SIG-M5 (cell line): ENCODE measurements around the gene USP27X.

Source experiments
- DNase-seq: peaks from one replicate; lab custom pipeline; 2025; lab: John Stamatoyannopoulos, UW

Gene USP27X

DNA sequence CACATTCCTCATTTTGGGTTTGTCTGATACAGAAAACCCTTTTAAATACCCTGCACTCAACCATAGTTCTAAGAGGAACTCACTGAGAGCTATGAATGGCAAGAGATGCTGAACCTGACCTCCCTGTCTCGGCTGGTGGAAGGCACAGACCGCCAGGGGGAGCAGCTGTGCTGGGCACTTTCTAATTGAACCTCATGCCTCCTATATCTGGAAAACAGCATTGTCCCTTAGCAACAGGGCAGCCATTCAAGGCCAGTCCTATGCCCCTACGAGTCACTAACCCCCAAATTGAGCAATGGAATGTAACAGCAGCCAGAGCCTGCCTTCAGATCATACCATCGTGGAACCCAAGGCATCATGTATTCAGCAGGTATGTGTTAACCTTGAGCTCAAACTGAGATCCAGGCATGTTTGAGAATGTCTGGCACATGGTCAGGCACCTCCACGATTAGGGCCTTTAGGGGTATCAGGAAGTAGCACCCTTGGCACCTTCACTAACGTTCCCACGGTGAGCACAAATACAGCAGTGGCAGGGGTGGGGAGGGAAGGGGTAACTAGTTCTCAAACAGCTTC, 5.1 kb downstream of the USP27X start:
- no peak for DNase-seq

DNA sequence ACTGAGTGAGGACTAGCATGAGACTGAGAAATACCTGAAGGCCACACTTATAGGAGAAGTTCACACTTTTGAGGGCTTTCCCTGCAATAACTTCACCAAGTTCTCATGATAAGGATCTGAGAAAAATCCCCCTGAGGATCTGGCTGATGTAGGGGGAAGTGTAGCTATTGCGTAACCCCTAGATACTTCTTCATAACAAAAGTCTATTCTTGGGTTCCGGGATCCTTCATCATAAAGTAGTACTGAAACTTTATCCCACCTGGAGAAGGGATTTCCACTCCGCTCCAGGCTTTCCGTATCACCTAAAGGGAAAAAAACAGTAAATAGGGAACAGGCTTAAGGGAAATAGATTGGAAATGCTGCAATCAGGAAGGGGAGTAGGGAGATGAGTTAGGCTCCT, 13.3 kb downstream of the USP27X start:
- no peak for DNase-seq

DNA sequence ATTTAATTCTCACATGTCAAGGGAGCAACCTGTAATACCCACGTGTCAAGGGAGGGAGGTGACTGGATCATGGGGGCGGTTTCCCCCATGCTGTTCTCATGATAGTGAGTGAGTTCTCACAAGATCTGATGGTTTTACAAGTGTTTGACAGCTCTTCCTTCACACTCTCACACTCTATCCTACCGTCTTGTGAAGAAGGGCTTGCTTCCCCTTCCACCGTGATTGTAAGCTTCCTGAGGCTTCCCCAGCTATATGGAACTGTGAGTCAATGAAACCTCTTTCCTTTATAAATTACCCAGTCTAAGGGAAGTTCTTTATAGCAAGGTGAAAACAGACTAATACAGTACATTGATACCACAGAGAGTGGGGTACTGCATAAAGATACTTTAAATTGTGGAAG, 17.7 kb downstream of the USP27X start:
- no peak for DNase-seq

DNA sequence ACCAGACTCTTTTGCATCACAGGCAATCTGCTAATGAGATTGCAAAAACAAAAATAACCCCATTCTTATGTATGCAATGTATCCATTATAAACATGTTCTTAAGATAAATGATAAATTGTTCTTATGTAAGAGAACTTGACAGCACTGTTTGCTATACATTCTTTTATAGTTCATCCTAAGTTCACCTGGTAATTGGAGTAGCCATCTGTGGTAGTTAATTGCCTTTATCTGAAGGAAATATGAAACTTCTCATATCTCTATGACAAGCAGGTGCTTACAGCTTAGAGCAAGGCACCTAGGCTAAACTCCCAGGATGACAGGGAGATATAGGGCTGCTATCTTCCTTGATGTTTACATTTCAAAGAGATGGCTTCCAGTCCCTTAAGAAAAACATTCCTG, 21.8 kb downstream of the USP27X start:
- DNase-seq: no peak

DNA sequence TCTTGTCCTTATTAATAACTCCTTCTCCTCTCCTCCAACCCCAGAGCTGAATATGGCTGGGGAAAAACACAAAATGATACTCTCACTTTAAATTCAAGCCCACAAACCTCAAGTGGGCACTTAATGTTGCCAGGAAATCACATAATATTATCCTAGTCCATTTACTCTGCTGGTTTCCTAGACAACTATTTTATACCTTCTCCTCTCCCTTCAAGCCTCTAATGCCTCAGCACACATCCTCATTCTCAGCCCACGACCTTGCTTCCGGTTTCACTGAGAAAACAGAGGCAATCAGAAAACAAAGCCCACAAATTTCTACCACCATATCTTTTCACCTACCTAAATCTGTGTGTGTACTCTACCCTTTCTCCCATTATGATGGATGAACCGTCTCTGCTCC, 31.1 kb downstream of the USP27X start:
- DNase-seq: no peak

DNA sequence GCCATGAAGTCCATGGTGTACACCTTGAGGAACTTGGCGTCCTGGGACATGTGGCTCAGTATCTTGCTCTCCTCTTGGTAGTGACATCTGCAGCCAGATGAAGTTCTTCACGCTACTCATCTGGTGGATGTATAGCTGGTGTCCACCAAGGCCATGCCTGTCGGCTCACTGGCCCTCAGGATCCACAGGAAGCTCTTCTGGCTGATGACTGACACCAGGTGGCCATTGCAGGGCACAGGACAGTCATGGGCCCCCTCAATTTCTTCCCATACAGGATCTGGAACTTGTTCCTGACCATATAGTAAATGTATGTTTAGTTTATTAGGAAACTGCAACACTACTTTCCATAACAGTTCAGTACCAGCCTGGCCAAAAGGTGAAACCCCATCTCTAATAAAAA, 32.8 kb downstream of the USP27X start:
- no peak for DNase-seq

DNA sequence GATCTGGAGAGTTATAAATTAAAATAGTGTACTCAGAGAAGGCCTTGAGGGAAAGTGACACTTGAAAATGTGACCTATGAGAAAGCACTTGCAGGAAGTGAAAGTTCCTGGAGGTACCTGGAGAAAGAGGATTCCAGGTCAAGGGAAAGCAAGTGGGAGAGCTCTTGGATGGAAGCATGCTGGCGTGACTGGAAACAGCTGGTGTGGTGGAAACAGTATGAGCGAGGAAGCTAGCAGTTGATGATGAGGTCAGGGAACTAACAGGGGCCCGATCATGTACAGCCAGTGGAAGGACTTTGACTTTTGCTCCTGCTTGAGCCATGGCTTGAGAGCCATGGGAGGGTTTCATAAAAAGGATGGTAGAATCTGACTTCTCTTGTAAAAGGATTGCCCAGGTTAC, 33.6 kb downstream of the USP27X start:
- DNase-seq: no peak

DNA sequence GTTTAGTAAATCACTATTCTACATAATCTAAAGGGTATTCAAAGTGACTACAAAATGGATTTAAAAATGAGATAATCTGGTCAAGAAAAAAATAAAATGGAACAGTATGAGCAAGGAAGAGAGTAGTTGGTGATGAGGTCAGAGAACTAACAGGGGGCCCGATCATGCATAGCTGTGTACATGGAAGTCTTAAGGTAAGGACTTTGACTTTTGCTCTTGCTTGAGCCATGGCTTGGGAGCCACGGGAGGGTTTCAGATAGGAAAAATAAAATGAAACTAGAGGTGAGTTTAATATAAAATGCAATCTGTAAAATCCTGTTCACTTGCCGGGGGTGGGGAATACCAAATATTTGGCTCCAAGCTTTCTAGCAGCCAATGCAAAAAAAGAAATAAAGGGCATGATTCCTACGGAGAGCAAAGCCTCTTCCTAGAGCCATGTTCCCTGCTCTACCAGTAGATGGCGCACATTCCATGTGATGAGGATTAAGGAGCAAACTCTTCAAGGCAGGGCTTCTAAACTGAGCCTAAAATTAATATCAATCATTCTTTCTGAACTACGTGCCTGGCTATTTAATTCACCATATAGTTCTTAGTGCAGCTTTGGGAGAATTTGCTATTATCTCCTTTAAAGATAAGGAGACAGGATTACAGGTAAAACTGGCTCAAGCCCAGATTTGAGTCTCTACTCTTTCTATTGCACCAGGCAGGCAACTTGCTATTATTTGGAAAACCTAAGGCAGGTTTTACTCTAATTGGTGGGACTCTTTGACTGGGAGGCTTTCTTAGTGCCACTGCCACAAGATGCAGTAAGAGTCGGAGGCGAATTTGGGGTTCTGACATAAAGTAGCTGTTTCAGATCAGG, 36.3 kb downstream of the USP27X start:
- DNase-seq: no peak

DNA sequence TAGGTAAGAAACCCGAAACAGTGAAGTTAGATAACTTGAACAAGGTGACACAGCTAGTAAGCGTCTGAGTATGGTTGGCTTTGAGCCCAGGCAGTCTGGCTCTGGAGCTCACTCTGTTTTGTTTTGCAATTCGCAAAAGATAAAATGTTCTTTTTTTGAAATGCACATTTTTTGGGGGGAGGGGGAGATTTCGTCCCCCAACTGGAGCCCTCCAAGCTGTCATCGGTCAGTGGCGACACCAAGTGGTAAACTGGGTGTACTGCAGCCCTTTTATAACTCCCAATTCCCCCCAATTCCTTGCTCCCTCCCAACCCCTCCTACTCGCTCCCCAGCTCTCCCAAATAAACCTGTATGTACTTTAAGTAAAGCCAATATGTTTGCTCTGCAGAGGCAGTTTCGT, 40.3 kb downstream of the USP27X start:
- no peak for DNase-seq

DNA sequence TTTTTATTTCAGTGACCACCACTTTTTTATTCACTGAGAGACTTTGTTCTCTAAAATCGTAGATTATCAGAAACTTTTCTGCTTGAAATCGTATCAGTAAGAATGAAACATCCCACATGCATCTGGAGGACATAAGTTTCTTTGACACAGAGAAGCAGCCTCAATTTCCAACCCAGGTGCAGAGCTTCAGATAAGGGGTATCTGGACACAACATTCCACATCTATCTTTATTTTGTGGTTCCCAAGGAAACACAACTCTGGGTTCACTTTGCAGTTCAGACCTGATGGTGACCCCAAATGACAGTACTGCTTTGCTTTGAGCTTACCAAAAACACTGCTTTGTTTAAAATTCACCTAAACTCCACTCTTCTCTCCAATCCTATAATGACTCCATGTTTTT, 41.8 kb downstream of the USP27X start:
- no peak for DNase-seq

DNA sequence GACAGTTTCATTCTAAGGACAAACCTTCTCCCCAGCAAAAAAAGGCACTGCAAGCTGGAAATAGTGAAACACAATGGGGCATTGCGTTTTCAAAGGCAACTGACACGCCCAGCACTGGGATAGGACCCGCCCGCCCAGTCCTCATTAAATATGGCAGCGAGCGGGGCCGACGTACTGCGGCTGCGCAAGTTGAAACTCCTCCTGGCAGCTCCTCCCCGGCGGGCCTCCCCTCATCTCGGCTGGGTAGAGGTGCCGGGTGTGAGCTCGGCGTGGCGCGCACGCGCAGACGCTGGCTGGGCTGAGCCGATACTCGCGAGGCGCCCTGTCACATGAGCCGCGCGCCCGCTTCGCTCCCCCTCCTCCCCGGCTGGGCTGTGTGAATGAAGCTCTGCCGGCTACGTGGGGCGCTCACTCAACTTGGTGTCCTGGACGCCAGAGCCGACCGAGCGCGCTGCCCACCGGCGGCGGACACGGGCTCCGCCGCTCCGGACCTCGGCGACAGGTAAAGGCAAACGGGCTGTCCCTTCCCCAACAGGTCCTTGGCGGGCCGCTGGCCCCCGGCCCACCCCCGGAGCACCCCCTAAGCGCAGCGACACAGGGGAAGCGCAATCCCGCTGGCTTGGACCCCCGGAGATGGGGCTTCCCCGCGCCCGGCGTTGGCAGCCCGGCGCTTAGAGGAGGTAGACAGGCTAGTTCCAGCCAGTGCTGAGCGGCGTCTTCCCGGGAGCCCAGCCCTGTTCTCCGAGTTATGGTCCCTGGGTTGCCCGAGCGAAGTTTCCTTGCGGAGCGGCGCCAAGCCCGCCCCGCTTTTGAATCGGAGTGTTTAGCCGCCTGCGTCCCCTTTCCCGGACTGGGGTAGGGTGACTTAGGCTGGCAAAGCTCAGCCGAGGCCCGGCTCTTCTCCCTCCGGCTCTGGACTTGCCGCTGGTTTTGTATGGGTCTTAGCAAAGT, 43.3 kb downstream of the USP27X start, which contains the start of gene CLCN5:
TSS of gene CLCN5 (plus strand) at position 306 of the 951 bp plus-strand sequence. CDS start 2,703 bp downstream, outside the sequence.
- peak; percentile 68 for DNase-seq

DNA sequence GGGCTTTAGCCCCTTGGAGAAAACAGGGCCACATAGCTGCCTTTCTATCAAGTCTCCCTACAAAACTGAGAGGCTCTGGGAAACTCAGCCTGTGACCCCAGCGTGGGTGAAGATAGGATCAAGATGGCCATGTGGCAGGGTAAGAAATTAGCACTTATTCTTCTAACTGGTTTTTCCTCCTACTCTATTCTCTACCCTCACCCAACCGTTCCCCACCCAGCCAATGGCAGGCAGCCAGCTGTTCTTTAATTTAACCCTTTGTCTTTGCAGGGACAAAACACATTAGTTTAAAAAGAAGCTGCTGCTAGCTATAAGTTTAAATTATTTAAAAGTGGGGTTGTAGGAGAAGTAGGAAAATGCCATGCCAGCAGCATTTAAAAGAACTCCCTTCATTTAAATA, 45.9 kb downstream of the USP27X start:
- DNase-seq: no peak

DNA sequence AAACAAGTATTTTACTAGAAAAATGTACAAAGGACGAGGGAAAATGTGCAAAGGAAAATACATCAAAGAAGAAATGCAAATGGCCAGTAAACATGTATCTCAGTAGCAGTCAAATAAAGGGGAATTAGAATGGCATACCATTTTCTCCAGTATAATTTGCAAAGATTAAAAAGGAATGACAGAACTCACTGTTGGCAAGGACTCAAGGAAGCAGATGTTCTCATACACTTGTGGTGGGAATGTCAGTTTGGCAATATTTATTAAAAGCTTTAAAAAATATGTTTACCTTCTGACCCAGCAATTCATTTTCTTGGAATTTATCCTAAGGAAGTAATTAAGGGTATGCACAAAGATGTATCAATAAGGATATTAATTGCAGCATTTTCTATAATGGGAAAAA, 50.8 kb downstream of the USP27X start:
- no peak for DNase-seq
